Dermis blood vessel endothelial cell (primary cell): ENCODE measurements around the gene FAM161A. TPM values are rescaled to one million over a fixed set of nuclear protein-coding genes. Genes with fewer than 3 reads are reported as not detected.
"Not testable (repeated sequence)": the region's sequence is repeated elsewhere in the genome, so short reads cannot be mapped to it uniquely, and the experiment has no call there.

Source experiments
- DNase-seq: peaks from one replicate; pipeline ENCODE4 v3.0.0; 2010
- total RNA-seq: library from RNA; depleted of rRNA; stranded (reverse); fragments of >200 nt; gene quantifications from 2 replicates; pipeline ENCODE4 v1.2.3, GENCODE V29; 2014

FAM161A gene
- total RNA-seq, 1 donor from 2014 or later, result 1.0 TPM

- no peak for DNase-seq
Measured at GRCh38 chr2:61841286-61841685, 12.6 kb downstream of the FAM161A start.

- no peak for DNase-seq
Measured at GRCh38 chr2:61834893-61835292, 19.0 kb downstream of the FAM161A start.

GRCh38 chr2:61833971-61834370 lies 19.9 kb downstream of the FAM161A start:
- DNase-seq, result no peak

GRCh38 chr2:61832183-61832841 lies 21.5 kb downstream of the FAM161A start:
- DNase-seq, result no peak

- DNase-seq, result no peak
Measured at GRCh38 chr2:61822255-61822654, 31.6 kb downstream of the FAM161A start.

- DNase-seq, result no peak
Measured at GRCh38 chr2:61816480-61817355, 37.1 kb downstream of the FAM161A start.

GRCh38 chr2:61814539-61815160 lies 39.2 kb downstream of the FAM161A start:
- DNase-seq, result no peak

- DNase-seq, result not testable (repeated sequence)
Measured at GRCh38 chr2:61813314-61813713, 40.5 kb downstream of the FAM161A start.

GRCh38 chr2:61811821-61812220 lies 42.0 kb downstream of the FAM161A start:
- no peak for DNase-seq

- not testable (repeated sequence) for DNase-seq
Measured at GRCh38 chr2:61810203-61810602, 43.7 kb downstream of the FAM161A start.

GRCh38 chr2:61808693-61809092 lies 45.2 kb downstream of the FAM161A start:
- DNase-seq, result not testable (repeated sequence)

- no peak for DNase-seq
Measured at GRCh38 chr2:61807036-61807757, 46.7 kb downstream of the FAM161A start.

- no peak for DNase-seq
Measured at GRCh38 chr2:61802548-61802947, 51.3 kb downstream of the FAM161A start.

- no peak for DNase-seq
Measured at GRCh38 chr2:61799099-61799498, 54.8 kb downstream of the FAM161A start.

- DNase-seq, result not testable (repeated sequence)
Measured at GRCh38 chr2:61797446-61797845, 56.4 kb downstream of the FAM161A start.

- DNase-seq, result no peak
Measured at GRCh38 chr2:61795408-61795807, 58.5 kb downstream of the FAM161A start.

GRCh38 chr2:61793389-61793836 lies 60.4 kb downstream of the FAM161A start:
- peak; percentile 71 for DNase-seq

- DNase-seq, result no peak
Measured at GRCh38 chr2:61792355-61792890, 61.4 kb downstream of the FAM161A start.

- no peak for DNase-seq
Measured at GRCh38 chr2:61789807-61790602, 63.9 kb downstream of the FAM161A start.

- no peak for DNase-seq
Measured at GRCh38 chr2:61787941-61788563, 65.8 kb downstream of the FAM161A start.

GRCh38 chr2:61786876-61787275 lies 67.0 kb downstream of the FAM161A start:
- no peak for DNase-seq
